Calu3 (cell line): ENCODE measurements around the gene XPR1. TPM values are rescaled to one million over a fixed set of nuclear protein-coding genes. Genes with fewer than 3 reads are reported as not detected.

ENCODE experiments used
- BruUV-seq: library from RNA; stranded (reverse); fragments of 400-500 nt; replicated peaks from 2 replicates; lab custom pipeline; 2021; lab: Mats Ljungman, UMichigan
- CTCF ChIA-PET: fragments of 300-600 bp; sonication (Branson Sonifier 250); formaldehyde crosslinking; loops from one replicate; lab custom pipeline; 2022; ENCODE audit warnings: antibody characterized with exemption; lab: Charles Lee
- DNase-seq: peaks from one replicate; pipeline ENCODE4 v3.0.0; 2022
- H3K27ac Mint-ChIP-seq: one replicate; pipeline ENCODE4 v1.8.0; 2022; ENCODE audit warnings: mixed read lengths; ENCODE audit not compliant: unreplicated experiment
- H3K27me3 Mint-ChIP-seq: one replicate; pipeline ENCODE4 v1.8.0; 2022; ENCODE audit warnings: mixed read lengths; ENCODE audit not compliant: unreplicated experiment
- H3K36me3 Mint-ChIP-seq: one replicate; pipeline ENCODE4 v1.8.0; 2022; ENCODE audit warnings: mild to moderate bottlenecking, moderate library complexity, mixed read lengths; ENCODE audit not compliant: insufficient read depth, unreplicated experiment
- H3K4me1 Mint-ChIP-seq: one replicate; pipeline ENCODE4 v1.8.0; 2022; ENCODE audit warnings: mild to moderate bottlenecking, low read depth, mixed read lengths; ENCODE audit not compliant: unreplicated experiment
- H3K4me3 Mint-ChIP-seq: one replicate; pipeline ENCODE4 v1.8.0; 2022; ENCODE audit warnings: mild to moderate bottlenecking, low read depth, moderate library complexity, mixed read lengths; ENCODE audit not compliant: unreplicated experiment
- H3K9me3 Mint-ChIP-seq: one replicate; pipeline ENCODE4 v1.8.0; 2022; ENCODE audit warnings: low read depth, mixed read lengths; ENCODE audit not compliant: unreplicated experiment
- CTCF ChIP-seq: fragments of 200-600 bp; IDR thresholded peaks from one replicate; pipeline ENCODE4 v1.8.0; 2022; ENCODE audit warnings: antibody characterized with exemption; ENCODE audit not compliant: unreplicated experiment
- intact Hi-C: fragments of 100-400 bp; cut with micrococcal nuclease; formaldehyde crosslinking; loops from one replicate; pipeline ENCODE4 v1.10.0; 2022; ENCODE audit not compliant: unreplicated experiment
- total RNA-seq: library from RNA; stranded (reverse); gene quantifications from 2 replicates; pipeline ENCODE4 v1.2.3, GENCODE V29; 2022

XPR1 gene
- total RNA-seq, 1 experiment from 2014 or later, result 44.5 TPM

- Mint-ChIP-seq H3K27me3 (no peaks in the 10 kb centered on the region), H3K27ac (no peak overlapping the region), H3K4me3 (no peak overlapping the region), H3K36me3 (no peaks in the 10 kb centered on the region), H3K9me3 (no peaks in the 10 kb centered on the region), H3K4me1 (peaks cover 24% of the 10 kb centered on the region)
- no peak for DNase-seq
- intact Hi-C loops, result no loop called here
- BruUV-seq, result no TSS peak
- TF ChIP-seq CTCF, result no peak
- CTCF ChIA-PET, result interaction anchor here (0.6 to 0.9 kb wide), 2 partner anchors 11 to 18 kb away, joined by 3 read pairs; no protein-coding TSS in a partner anchor
These were observed 21.9 kb upstream of the XPR1 start for GRCh38 chr1:180609643-180610555.

- CTCF ChIA-PET, result no interaction called here
- no peaks in the 10 kb centered on the region for H3K27me3 Mint-ChIP-seq
- no peak overlapping the region for H3K4me3 Mint-ChIP-seq
- H3K36me3 Mint-ChIP-seq, result no peaks in the 10 kb centered on the region
- BruUV-seq, result no TSS peak
- no peak overlapping the region for H3K27ac Mint-ChIP-seq
- no peak for TF ChIP-seq CTCF
- intact Hi-C loops, result no loop called here
- DNase-seq, result no peak
- peaks cover 24% of the 10 kb centered on the region for H3K4me1 Mint-ChIP-seq
- no peaks in the 10 kb centered on the region for H3K9me3 Mint-ChIP-seq
These were observed 21.2 kb upstream of the XPR1 start for GRCh38 chr1:180610556-180611015.

DNA sequence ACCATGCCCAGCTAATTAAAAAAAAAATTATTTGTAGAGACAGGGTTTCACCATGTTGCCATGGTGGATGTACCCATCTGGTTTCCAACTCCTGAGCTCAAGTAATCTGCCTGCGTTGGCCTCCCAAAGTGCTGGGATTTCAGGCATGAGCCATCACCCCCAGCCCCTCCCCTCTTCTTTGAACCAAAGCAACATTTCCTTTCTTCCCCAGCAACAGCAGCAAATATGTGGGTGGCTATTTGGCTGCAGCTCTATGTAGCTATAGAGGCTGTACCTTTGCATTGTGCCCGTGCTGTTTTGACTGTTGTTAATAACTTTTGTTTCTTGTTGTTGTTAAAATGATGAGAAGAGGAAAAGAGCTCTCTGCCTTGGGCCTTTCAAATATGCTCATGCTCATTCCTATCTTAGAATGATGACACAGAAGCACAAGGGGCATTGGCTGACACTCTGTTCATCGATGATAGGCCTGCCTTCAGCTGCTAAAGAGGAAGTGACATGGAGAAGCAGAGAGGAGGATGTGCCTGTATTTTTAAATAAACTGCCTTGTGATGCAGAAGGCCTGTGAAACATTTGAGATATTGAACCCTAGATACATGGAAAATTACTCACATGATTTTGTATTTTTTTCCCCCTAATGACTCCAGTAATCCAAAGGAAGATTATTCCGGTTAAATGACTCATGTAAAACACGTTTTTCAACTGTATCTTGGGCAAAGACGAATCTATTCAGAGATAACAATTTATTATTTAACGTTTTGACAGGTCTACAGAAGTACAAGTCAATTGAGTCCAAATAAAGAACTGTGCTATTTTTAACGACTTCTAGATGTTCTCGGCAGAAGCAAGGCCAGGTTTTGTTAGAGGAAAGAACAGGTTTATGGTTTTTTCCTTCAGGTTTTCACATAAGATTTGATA, 20.5 kb upstream of the XPR1 start:
- Mint-ChIP-seq H3K4me3 (no peak overlapping the region), H3K27me3 (no peaks in the 10 kb centered on the region), H3K4me1 (peaks cover 24% of the 10 kb centered on the region), H3K36me3 (no peaks in the 10 kb centered on the region), H3K9me3 (no peaks in the 10 kb centered on the region), H3K27ac (peak overlapping the region; percentile 62)
- DNase-seq, result no peak
- intact Hi-C loops, result no loop called here
- CTCF ChIA-PET, result no interaction called here
- BruUV-seq, result no TSS peak
- TF ChIP-seq CTCF, result no peak

- no TSS peak for BruUV-seq
- Mint-ChIP-seq H3K27ac (no peak overlapping the region), H3K4me1 (peaks cover 24% of the 10 kb centered on the region), H3K27me3 (no peaks in the 10 kb centered on the region), H3K36me3 (no peaks in the 10 kb centered on the region), H3K9me3 (no peaks in the 10 kb centered on the region), H3K4me3 (no peak overlapping the region)
- intact Hi-C loops, result no loop called here
- TF ChIP-seq CTCF, result no peak
- CTCF ChIA-PET, result no interaction called here
- no peak for DNase-seq
These were observed 19.2 kb upstream of the XPR1 start for GRCh38 chr1:180612632-180613031.
